HEK293 (cell line): ENCODE data around the gene DES.

Experiments used
- CTCF ChIA-PET: fragments of 350-600 bp; formaldehyde crosslinking; extraction: SDS; loops from one replicate; lab custom pipeline; 2021; ENCODE audit warnings: antibody characterized with exemption; lab: Yijun Ruan, JAX
- POLR2A ChIA-PET: fragments of 300-600 bp; formaldehyde crosslinking; extraction: SDS; loops from one replicate; lab custom pipeline; 2020; ENCODE audit warnings: antibody characterized with exemption, inconsistent platforms; lab: Yijun Ruan, JAX
- H3K27ac ChIP-seq: fragments of 200-500 bp; sonication (Bioruptor generic); 2 replicates; pipeline ENCODE4 v1.5.1; 2014; ENCODE audit warnings: low read depth, low read length, control low read depth, inconsistent platforms; ENCODE audit errors: extremely low read depth
- H3K36me3 ChIP-seq, 2 experiments: fragments of 200-500 bp in 1 of 2; sonication (Bioruptor generic) in 1 of 2; 1 replicate in 1 of 2; 2 replicates in 1 of 2; pipeline ENCODE4 v1.5.1; 2014 to 2017; ENCODE audit warnings: inconsistent platforms in 2 of 2, low read length in 2 of 2; ENCODE audit not compliant: control insufficient read depth in 2 of 2, insufficient read depth in 1 of 2
- H3K4me1 ChIP-seq: fragments of 200-500 bp; sonication (Bioruptor generic); 2 replicates; pipeline ENCODE4 v1.5.1; 2014; ENCODE audit warnings: mild to moderate bottlenecking, low read length, inconsistent platforms; ENCODE audit not compliant: control insufficient read depth, insufficient read depth
- H3K4me3 ChIP-seq: 2 replicates; pipeline ENCODE4 v1.5.1; 2011; ENCODE audit warnings: low read depth, mild to moderate bottlenecking, control low read depth, low read length, moderate library complexity
- H3K9me3 ChIP-seq: fragments of 200-500 bp; sonication (Bioruptor generic); 2 replicates; pipeline ENCODE4 v1.5.1; 2014; ENCODE audit warnings: low read depth, low read length, inconsistent platforms; ENCODE audit not compliant: control insufficient read depth, insufficient read depth
- FEZF1 ChIP-seq: fragments of 450-650 bp; formaldehyde crosslinking; IDR thresholded peaks from 2 replicates; pipeline ENCODE4 v1.5.1; 2016; ENCODE audit warnings: missing biosample characterization, missing genetic modification characterization
- WT1 ChIP-seq: fragments of 450-650 bp; formaldehyde crosslinking; IDR thresholded peaks from 2 replicates; pipeline ENCODE4 v1.5.1; 2016; ENCODE audit warnings: missing biosample characterization, missing genetic modification characterization
- YY1 ChIP-seq: fragments of 450-650 bp; formaldehyde crosslinking; IDR thresholded peaks from 2 replicates; pipeline ENCODE4 v1.5.1; 2018; ENCODE audit warnings: missing biosample characterization, missing genetic modification characterization
- ZBTB20 ChIP-seq: fragments of 450-650 bp; formaldehyde crosslinking; IDR thresholded peaks from 2 replicates; pipeline ENCODE4 v1.5.1; 2016; ENCODE audit warnings: missing biosample characterization, missing genetic modification characterization
- ZEB2 ChIP-seq: fragments of 450-650 bp; formaldehyde crosslinking; IDR thresholded peaks from 2 replicates; pipeline ENCODE4 v1.5.1; 2016; ENCODE audit warnings: missing biosample characterization, missing genetic modification characterization
- ZFP37 ChIP-seq: fragments of 450-650 bp; formaldehyde crosslinking; IDR thresholded peaks from 2 replicates; pipeline ENCODE4 v1.5.1; 2016; ENCODE audit warnings: missing biosample characterization, missing genetic modification characterization
- ZNF133 ChIP-seq: fragments of 450-650 bp; formaldehyde crosslinking; IDR thresholded peaks from 2 replicates; pipeline ENCODE4 v1.5.1; 2016; ENCODE audit warnings: missing biosample characterization, missing genetic modification characterization
- ZNF274 ChIP-seq, 2 experiments: fragments of 200-500 bp in 1 of 2; fragments of 450-650 bp in 1 of 2; sonication (Bioruptor generic) in 1 of 2; formaldehyde crosslinking in 1 of 2; IDR thresholded peaks; 2 replicates each; pipeline versions ENCODE4 v1.5.1 to v1.6.1; 2014 to 2016; ENCODE audit warnings: borderline replicate concordance in 1 of 2, inconsistent platforms in 1 of 2, low read length in 1 of 2, missing biosample characterization in 1 of 2, missing genetic modification characterization in 1 of 2
- ZNF350 ChIP-seq: fragments of 450-650 bp; formaldehyde crosslinking; IDR thresholded peaks from 2 replicates; pipeline ENCODE4 v1.5.0; 2017; ENCODE audit warnings: missing biosample characterization, mild to moderate bottlenecking, missing genetic modification characterization
- ZNF423 ChIP-seq: fragments of 450-650 bp; formaldehyde crosslinking; IDR thresholded peaks from 2 replicates; pipeline ENCODE4 v1.5.1; 2016; ENCODE audit warnings: missing biosample characterization, missing genetic modification characterization
- ZNF501 ChIP-seq: fragments of 450-650 bp; formaldehyde crosslinking; IDR thresholded peaks from 2 replicates; pipeline ENCODE4 v1.5.1; 2016; ENCODE audit warnings: missing biosample characterization, missing genetic modification characterization
- ZNF548 ChIP-seq: fragments of 450-650 bp; formaldehyde crosslinking; IDR thresholded peaks from 2 replicates; pipeline ENCODE4 v1.5.1; 2016; ENCODE audit warnings: missing biosample characterization, missing genetic modification characterization
- ZNF600 ChIP-seq: fragments of 450-650 bp; formaldehyde crosslinking; IDR thresholded peaks from 2 replicates; pipeline ENCODE4 v1.5.1; 2016; ENCODE audit warnings: missing biosample characterization, missing genetic modification characterization
- ZNF677 ChIP-seq: fragments of 450-650 bp; IDR thresholded peaks from 2 replicates; pipeline ENCODE4 v1.5.0; 2018; ENCODE audit warnings: missing biosample characterization, mild to moderate bottlenecking, missing genetic modification characterization, moderate library complexity
- ZNF701 ChIP-seq: fragments of 450-650 bp; formaldehyde crosslinking; IDR thresholded peaks from 2 replicates; pipeline ENCODE4 v1.5.1; 2016; ENCODE audit warnings: missing biosample characterization, missing genetic modification characterization
- ZNF776 ChIP-seq: fragments of 450-650 bp; formaldehyde crosslinking; IDR thresholded peaks from 2 replicates; pipeline ENCODE4 v1.5.0; 2017; ENCODE audit warnings: missing biosample characterization, missing genetic modification characterization, borderline replicate concordance
- TF ChIP-seq, protein P1 (sequence below): fragments of 450-650 bp; formaldehyde crosslinking; IDR thresholded peaks from 2 replicates; pipeline ENCODE4 v1.5.1; 2016; ENCODE audit warnings: missing biosample characterization, missing genetic modification characterization
- TF ChIP-seq, protein P2 (sequence below): fragments of 450-650 bp; formaldehyde crosslinking; IDR thresholded peaks from 2 replicates; pipeline ENCODE4 v1.5.1; 2017; ENCODE audit warnings: missing biosample characterization, missing genetic modification characterization
- TF ChIP-seq, protein P3 (sequence below): fragments of 450-650 bp; formaldehyde crosslinking; IDR thresholded peaks from 2 replicates; pipeline ENCODE4 v1.5.1; 2016; ENCODE audit warnings: missing biosample characterization, missing genetic modification characterization
- TF ChIP-seq, protein P4 (sequence below): fragments of 450-650 bp; formaldehyde crosslinking; IDR thresholded peaks from 2 replicates; pipeline ENCODE4 v1.5.1; 2016; ENCODE audit warnings: missing biosample characterization, missing genetic modification characterization, borderline replicate concordance

DES gene

DNA sequence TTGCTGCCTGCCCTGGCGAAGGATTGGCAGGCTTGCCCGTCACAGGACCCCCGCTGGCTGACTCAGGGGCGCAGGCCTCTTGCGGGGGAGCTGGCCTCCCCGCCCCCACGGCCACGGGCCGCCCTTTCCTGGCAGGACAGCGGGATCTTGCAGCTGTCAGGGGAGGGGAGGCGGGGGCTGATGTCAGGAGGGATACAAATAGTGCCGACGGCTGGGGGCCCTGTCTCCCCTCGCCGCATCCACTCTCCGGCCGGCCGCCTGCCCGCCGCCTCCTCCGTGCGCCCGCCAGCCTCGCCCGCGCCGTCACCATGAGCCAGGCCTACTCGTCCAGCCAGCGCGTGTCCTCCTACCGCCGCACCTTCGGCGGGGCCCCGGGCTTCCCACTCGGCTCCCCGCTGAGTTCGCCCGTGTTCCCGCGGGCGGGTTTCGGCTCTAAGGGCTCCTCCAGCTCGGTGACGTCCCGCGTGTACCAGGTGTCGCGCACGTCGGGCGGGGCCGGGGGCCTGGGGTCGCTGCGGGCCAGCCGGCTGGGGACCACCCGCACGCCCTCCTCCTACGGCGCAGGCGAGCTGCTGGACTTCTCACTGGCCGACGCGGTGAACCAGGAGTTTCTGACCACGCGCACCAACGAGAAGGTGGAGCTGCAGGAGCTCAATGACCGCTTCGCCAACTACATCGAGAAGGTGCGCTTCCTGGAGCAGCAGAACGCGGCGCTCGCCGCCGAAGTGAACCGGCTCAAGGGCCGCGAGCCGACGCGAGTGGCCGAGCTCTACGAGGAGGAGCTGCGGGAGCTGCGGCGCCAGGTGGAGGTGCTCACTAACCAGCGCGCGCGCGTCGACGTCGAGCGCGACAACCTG, at the start of gene DES:
TSS of gene DES (plus strand) at position 223 of the 857 bp plus-strand sequence. CDS start at position 309, 86 bp downstream.
- POLR2A ChIA-PET: no interaction called here
- Histone ChIP-seq H3K4me3 (no peak within 1 kb of the TSS), H3K27ac (no peak within 1 kb of the TSS), H3K4me1 (no peaks in the 10 kb centered on the region), H3K9me3 (no peaks in the 10 kb centered on the region), H3K36me3 (no peaks in the 10 kb centered on the region)
- no peak for TF ChIP-seq ZNF776
- TF ChIP-seq ZNF600 (tag by site-specific recombination): no peak
- TF ChIP-seq ZNF274 (IDR thresholded peaks at IDR 0.05; ENCODE audit: low read length): no peak
- TF ChIP-seq ZNF274 (tag by site-specific recombination; IDR thresholded peaks at IDR 0.05; ENCODE audit: borderline replicate concordance): no peak
- no peak for TF ChIP-seq ZFP37 (tag by site-specific recombination)
- TF ChIP-seq YY1 (tag by site-specific recombination): no peak
- no peak for TF ChIP-seq ZEB2 (tag by site-specific recombination)
- no peak for TF ChIP-seq ZNF677 (tag by site-specific recombination)
- no peak for TF ChIP-seq ZNF701 (tag by site-specific recombination)
- TF ChIP-seq ZBTB20: no peak
- no peak for TF ChIP-seq ZNF548 (tag by site-specific recombination)
- TF ChIP-seq ZNF423: no peak
- CTCF ChIA-PET: no interaction called here

DNA sequence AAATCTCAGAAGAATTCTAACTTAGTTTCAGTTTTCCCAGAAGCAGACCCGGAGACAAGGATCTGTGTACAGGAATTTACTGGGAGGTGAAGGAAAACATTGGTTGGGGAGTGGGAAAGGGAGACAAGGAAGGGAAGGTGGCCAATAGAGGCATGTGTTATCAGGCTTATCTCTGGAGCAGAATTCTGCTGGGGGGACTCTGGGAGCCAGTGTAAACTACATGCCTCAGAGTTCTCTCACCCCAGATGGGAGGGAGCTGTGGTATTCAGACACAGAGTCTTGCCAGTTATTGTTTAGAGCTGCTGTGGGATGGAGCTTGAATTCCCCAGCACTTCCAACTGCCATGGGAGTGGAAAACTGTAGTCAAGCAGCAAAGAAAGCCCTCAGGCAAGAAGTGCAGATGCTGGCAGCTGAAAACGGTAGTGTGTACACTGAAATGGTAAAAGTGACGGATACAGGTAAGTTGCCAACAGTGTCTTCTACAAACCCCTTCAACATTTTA, 49.4 kb upstream of the DES start:
- Histone ChIP-seq H3K27ac (no peak overlapping the region), H3K4me3 (no peak overlapping the region)
- POLR2A ChIA-PET: no interaction called here
- TF ChIP-seq ZNF350 (tag by site-specific recombination) (no peak), ZNF133 (tag by site-specific recombination) (no peak), ZNF501 (tag by site-specific recombination) (no peak), WT1 (tag by site-specific recombination) (peak; percentile 32; the same call in 1 of the 2 replicates), ZBTB20 (peak; percentile 20; the same call in 1 of the 2 replicates), FEZF1 (tag by site-specific recombination) (no peak)
- TF ChIP-seq, protein P1, sequence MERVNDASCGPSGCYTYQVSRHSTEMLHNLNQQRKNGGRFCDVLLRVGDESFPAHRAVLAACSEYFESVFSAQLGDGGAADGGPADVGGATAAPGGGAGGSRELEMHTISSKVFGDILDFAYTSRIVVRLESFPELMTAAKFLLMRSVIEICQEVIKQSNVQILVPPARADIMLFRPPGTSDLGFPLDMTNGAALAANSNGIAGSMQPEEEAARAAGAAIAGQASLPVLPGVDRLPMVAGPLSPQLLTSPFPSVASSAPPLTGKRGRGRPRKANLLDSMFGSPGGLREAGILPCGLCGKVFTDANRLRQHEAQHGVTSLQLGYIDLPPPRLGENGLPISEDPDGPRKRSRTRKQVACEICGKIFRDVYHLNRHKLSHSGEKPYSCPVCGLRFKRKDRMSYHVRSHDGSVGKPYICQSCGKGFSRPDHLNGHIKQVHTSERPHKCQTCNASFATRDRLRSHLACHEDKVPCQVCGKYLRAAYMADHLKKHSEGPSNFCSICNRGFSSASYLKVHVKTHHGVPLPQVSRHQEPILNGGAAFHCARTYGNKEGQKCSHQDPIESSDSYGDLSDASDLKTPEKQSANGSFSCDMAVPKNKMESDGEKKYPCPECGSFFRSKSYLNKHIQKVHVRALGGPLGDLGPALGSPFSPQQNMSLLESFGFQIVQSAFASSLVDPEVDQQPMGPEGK (tag by site-specific recombination): 0 out of 2 replicates have a peak, but pooled peaks have one; percentile 11
- TF ChIP-seq, protein P2, sequence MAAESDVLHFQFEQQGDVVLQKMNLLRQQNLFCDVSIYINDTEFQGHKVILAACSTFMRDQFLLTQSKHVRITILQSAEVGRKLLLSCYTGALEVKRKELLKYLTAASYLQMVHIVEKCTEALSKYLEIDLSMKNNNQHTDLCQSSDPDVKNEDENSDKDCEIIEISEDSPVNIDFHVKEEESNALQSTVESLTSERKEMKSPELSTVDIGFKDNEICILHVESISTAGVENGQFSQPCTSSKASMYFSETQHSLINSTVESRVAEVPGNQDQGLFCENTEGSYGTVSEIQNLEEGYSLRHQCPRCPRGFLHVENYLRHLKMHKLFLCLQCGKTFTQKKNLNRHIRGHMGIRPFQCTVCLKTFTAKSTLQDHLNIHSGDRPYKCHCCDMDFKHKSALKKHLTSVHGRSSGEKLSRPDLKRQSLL (tag by site-specific recombination): no peak
- TF ChIP-seq, protein P3, sequence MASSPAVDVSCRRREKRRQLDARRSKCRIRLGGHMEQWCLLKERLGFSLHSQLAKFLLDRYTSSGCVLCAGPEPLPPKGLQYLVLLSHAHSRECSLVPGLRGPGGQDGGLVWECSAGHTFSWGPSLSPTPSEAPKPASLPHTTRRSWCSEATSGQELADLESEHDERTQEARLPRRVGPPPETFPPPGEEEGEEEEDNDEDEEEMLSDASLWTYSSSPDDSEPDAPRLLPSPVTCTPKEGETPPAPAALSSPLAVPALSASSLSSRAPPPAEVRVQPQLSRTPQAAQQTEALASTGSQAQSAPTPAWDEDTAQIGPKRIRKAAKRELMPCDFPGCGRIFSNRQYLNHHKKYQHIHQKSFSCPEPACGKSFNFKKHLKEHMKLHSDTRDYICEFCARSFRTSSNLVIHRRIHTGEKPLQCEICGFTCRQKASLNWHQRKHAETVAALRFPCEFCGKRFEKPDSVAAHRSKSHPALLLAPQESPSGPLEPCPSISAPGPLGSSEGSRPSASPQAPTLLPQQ (tag by site-specific recombination): no peak
- TF ChIP-seq, protein P4, sequence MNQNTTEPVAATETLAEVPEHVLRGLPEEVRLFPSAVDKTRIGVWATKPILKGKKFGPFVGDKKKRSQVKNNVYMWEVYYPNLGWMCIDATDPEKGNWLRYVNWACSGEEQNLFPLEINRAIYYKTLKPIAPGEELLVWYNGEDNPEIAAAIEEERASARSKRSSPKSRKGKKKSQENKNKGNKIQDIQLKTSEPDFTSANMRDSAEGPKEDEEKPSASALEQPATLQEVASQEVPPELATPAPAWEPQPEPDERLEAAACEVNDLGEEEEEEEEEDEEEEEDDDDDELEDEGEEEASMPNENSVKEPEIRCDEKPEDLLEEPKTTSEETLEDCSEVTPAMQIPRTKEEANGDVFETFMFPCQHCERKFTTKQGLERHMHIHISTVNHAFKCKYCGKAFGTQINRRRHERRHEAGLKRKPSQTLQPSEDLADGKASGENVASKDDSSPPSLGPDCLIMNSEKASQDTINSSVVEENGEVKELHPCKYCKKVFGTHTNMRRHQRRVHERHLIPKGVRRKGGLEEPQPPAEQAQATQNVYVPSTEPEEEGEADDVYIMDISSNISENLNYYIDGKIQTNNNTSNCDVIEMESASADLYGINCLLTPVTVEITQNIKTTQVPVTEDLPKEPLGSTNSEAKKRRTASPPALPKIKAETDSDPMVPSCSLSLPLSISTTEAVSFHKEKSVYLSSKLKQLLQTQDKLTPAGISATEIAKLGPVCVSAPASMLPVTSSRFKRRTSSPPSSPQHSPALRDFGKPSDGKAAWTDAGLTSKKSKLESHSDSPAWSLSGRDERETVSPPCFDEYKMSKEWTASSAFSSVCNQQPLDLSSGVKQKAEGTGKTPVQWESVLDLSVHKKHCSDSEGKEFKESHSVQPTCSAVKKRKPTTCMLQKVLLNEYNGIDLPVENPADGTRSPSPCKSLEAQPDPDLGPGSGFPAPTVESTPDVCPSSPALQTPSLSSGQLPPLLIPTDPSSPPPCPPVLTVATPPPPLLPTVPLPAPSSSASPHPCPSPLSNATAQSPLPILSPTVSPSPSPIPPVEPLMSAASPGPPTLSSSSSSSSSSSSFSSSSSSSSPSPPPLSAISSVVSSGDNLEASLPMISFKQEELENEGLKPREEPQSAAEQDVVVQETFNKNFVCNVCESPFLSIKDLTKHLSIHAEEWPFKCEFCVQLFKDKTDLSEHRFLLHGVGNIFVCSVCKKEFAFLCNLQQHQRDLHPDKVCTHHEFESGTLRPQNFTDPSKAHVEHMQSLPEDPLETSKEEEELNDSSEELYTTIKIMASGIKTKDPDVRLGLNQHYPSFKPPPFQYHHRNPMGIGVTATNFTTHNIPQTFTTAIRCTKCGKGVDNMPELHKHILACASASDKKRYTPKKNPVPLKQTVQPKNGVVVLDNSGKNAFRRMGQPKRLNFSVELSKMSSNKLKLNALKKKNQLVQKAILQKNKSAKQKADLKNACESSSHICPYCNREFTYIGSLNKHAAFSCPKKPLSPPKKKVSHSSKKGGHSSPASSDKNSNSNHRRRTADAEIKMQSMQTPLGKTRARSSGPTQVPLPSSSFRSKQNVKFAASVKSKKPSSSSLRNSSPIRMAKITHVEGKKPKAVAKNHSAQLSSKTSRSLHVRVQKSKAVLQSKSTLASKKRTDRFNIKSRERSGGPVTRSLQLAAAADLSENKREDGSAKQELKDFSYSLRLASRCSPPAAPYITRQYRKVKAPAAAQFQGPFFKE (tag by site-specific recombination): no peak
- TF ChIP-seq, all 188 proteins: peak for 3
- Histone ChIP-seq H3K4me1 (peaks cover 9% of the 10 kb centered on the region), H3K36me3 (peaks cover 3% of the 10 kb centered on the region in 2 experiments; a peak in 2 of 3 replicates), H3K9me3 (no peaks in the 10 kb centered on the region)
- CTCF ChIA-PET: interaction anchor here (0.7 to 2.7 kb wide), 5 partner anchors 16 to 388 kb away, joined by 3 to 12 read pairs (median 3); no protein-coding TSS in a partner anchor
